CD4-positive, alpha-beta T cell treated with Interleukin-10 for 1 hour (primary cell): ENCODE measurements around the gene COX14.

Experiments
- DNase-seq: peaks from one replicate; pipeline ENCODE4 v3.0.0-alpha.2; 2020

COX14 gene

GRCh38 chr12:50085615-50086072, 26.4 kb upstream of the COX14 start:
- no peak for DNase-seq

GRCh38 chr12:50086148-50086547, 25.9 kb upstream of the COX14 start:
- DNase-seq, result no peak

GRCh38 chr12:50087151-50087550, 24.9 kb upstream of the COX14 start:
- DNase-seq, result no peak

DNA sequence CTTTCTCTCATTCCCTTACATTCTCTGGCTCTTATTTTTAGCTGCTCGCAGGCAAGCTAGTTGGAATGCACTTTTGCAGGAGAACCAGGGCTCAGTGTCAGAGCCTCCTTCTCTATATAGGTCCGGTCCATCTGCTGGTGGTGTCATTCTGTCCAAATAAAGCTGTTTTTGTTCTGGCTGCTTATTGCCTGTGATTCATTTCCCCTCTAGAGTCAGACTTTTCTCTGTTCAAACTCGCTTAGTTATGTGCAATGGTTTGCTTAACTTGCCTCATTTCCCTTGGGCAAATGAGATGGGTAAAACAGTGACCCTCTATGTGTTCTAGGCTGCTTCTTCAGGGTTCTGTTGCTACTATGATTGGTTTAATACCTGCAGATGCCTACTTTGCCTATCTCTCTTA, 24.0 kb upstream of the COX14 start:
- DNase-seq, result no peak

DNA sequence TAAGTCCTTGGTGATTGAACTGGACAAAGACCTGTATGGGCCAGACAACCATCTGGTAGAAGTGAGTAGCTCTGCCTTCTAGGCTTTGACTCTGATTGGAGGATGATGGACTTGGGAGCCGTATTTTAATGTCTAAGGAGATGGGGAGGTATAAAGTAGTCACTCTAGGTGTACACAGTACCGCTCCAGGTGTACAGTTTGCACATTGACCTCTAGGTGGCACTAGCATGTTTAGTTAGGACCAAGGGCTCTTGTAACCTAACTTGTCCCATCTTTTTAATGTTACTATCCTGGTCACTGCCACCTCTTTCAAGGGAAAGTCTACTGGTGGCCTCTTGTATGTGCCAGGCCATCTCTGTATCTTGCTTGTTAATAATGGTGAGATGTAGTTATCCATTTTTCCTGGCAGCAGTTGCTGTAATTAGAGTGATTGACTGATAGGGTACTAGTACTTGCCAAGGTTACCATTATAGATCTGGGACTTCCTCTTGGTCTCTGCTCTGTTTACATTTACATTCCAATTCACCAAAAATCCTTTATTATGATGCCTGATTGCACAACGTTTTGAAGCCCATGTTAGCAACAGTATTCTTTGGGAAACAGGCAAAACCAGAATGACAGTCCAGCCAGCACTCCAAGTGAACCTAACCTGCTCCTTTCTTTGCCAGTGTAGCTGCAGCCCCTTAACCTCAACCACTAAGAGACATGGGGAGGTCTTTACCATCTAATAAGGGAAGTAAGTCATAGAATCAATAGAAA, 23.3 kb upstream of the COX14 start:
- peak; percentile 75 for DNase-seq

- DNase-seq, result no peak
These were observed 22.3 kb upstream of the COX14 start for GRCh38 chr12:50089730-50090129.

GRCh38 chr12:50090391-50090790, 21.6 kb upstream of the COX14 start:
- DNase-seq, result no peak

DNA sequence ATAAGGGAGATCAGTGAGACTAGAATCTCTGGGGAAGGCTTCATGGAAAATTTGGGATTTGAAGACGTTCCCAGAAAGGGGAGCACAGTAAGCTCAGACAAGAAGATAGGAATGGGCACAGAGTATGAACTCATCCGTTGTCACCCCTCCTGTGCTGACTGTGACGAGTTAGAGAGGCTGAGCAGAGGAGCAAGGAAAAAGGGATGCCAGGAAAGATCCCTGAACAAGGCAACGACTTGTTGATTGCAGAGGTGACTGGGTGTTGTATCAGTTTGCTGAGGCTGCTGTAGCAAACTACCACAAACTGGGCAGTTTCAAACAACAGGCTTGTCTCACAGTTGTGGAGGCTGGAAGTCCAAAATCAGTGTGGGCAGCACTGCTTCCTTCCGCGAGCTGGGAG, 14.1 kb upstream of the COX14 start:
- DNase-seq, result no peak

GRCh38 chr12:50099302-50100008, 12.6 kb upstream of the COX14 start:
- no peak for DNase-seq

- DNase-seq, result no peak
These were observed 11.5 kb upstream of the COX14 start for GRCh38 chr12:50100561-50100960.

- DNase-seq, result no peak
These were observed 10.4 kb upstream of the COX14 start for GRCh38 chr12:50101663-50102062.

DNA sequence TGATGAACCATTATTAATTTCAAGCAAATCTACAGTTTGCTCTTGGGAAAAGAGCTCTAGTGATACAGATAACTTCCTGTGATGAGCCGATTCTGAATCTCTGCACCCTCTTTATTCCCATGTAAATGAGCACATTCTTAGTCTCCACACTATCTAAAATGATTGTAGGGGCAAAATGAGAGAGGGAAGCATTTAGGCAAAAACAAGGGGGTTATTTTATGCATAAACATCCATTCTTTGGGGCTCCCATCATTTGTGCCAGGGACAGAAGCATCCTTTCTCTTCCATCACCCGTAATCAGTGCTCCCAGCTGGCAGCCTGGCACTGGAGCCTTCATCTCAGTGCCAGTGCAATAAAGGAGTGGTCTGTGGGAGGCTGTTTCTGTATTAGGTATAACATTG, 9.9 kb upstream of the COX14 start:
- no peak for DNase-seq

DNA sequence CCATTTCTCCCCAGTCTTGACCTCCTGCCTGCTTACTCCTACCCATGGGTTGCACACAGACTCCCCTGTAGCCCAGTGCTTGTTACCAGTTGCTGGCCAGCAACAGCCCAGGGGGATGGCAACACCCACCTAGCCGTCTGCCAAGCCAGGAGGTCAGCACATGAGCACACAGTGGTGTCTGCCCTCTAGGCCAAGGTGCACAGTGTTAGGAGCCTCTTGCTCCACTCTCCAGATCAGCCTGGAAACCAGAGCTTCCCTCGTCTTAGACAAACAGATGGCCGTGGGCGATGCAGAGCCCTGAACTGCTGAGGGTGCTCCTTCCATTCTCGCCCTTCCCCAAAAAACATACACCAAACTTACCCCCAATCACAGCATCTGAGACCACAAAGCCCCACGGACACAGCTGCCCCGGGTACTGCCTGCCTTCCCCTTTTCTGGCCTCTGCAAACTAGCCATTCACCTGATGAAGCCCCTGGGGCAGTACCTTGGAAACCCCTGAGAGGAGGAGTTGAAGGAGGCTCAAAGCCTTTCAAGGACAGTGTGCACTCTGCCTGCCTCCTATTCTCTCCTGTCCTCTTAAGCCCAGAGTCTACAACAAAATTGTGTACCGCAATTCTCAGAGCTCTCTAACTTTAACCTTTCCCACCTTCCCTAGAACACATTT, 9.3 kb upstream of the COX14 start:
- no peak for DNase-seq

DNA sequence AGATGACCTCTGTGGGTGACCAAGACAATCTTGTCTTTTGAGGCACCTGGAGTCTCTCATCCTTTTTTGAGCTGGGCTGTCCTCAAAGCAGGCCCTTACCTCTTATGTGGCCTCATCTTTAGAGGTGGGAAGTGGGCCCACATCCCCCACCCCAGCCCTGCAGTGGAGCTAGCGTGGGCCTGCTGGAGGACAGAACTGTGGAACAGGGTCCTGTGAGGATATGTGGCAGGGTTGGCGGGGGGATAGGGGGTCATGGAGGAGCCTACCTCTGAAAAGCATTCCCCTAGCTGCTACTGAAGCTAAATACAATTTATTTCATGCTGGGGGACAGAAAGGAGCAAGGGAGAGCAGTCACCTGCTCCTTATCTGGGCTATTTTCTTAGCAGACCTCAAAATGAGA, 8.7 kb upstream of the COX14 start:
- no peak for DNase-seq

GRCh38 chr12:50103767-50104321, 8.2 kb upstream of the COX14 start, which contains the start of gene GPD1:
TSS of gene GPD1 (plus strand) at chr12:50104008. CDS start at chr12:50104051, 43 bp downstream.
- DNase-seq, result no peak

GRCh38 chr12:50104417-50105366, 7.3 kb upstream of the COX14 start:
- DNase-seq, result no peak

GRCh38 chr12:50105913-50106450, 6.1 kb upstream of the COX14 start:
- DNase-seq, result no peak

GRCh38 chr12:50106907-50107306, 5.1 kb upstream of the COX14 start:
- DNase-seq, result no peak

DNA sequence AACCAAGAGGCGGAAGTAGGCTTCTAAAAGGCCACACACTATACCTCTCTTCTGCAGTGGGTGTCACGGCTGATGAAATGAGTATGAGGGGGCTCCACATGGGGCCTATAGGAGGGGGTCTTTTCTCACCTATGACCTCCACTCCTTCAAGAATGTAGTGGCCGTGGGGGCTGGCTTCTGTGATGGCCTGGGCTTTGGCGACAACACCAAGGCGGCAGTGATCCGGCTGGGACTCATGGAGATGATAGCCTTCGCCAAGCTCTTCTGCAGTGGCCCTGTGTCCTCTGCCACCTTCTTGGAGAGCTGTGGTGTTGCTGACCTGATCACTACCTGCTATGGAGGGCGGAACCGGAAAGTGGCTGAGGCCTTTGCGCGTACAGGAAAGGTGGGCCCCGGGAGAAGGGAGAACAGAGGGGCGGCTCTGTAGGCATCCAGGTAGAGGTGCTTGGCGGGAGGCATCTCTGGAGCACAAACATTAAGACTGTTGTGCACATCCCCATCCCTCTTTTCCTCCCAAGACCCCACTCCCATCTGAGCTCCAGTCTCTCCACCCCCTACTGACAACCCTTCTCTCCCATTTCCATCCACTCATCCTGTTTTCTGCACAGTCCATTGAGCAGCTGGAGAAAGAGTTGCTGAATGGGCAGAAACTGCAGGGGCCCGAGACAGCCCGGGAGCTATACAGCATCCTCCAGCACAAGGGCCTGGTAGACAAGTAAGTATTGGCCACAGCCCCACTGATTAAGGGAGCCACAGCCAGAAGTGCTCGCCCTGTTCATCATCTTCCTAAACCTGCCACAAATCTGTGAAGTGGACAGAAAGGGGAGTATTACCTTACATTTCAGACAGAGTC, 4.4 kb upstream of the COX14 start:
- DNase-seq, result no peak

DNA sequence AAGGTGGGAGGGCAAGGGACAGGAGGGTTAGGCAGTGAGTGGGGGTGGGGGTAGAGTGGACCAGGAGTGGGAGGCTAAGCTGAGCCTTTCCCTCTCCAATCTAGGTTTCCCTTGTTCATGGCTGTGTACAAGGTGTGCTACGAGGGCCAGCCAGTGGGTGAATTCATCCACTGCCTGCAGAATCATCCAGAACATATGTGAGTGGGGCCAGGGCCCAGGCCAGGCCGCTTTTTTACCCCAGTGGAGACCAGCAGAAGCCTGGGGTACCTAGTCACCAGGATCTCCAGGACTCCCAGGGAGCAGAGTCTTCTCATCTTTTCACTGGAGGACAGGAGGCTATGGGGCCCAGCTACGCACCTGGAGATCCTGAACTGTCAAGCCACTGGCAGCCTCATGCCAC, 2.7 kb upstream of the COX14 start:
- DNase-seq, result no peak

GRCh38 chr12:50110127-50110761, 1.8 kb upstream of the COX14 start:
- no peak for DNase-seq
